Raji (cell line): ENCODE results near the gene GDF2.

Source experiments
- POLR2A ChIP-seq: IDR thresholded peaks from 2 replicates; pipeline ENCODE4 v1.6.1; 2011; ENCODE audit warnings: low read depth, low read length, control low read depth; ENCODE audit not compliant: insufficient read depth

GDF2 gene

DNA sequence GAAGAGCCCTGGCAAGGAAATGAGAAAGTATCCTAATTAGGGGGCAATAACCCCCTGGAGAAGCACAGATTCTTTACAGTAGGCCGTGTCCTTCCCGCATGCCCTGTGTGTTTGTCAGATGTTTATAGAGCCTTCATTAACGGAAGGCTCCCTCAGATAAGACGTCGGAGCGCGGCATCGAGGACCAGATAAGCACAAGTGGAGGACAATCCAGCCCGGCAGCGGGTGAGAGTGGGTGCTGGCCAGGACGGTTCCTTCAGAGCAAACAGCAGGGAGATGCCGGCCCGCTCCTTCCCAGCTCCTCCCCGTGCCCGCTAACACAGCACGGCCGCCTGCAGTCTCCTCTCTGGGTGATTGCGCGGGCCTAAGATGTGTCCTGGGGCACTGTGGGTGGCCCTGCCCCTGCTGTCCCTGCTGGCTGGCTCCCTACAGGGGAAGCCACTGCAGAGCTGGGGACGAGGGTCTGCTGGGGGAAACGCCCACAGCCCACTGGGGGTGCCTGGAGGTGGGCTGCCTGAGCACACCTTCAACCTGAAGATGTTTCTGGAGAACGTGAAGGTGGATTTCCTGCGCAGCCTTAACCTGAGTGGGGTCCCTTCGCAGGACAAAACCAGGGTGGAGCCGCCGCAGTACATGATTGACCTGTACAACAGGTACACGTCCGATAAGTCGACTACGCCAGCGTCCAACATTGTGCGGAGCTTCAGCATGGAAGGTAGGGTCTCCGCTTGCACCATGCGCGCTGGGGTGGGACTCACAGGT is at the start of gene GDF2:
GDF2 (plus strand) TSS at position 155 of the 762 bp plus-strand sequence; CDS start at position 370, 215 bp downstream.
- no peak for TF ChIP-seq POLR2A

DNA sequence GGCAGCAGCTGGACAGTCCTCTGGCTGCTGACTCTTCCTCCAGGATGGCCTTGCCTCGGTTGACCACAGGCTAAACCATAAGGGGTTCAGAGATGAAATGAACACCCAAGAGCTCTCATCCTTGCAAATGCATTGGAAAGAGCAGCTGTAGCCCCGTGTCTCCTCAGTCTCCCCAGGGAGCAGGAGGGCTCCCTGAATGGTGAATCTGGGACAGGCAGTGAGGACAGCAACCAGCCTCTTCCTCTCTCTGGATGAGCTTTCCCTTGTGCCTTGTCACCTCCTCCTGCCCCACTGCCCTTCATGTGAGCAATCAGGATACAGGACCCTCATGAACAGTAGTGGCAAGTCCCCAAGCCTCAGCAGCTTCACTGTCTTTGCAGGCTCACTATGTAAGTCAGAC is 46.2 kb upstream of the GDF2 start:
- no peak for TF ChIP-seq POLR2A

DNA sequence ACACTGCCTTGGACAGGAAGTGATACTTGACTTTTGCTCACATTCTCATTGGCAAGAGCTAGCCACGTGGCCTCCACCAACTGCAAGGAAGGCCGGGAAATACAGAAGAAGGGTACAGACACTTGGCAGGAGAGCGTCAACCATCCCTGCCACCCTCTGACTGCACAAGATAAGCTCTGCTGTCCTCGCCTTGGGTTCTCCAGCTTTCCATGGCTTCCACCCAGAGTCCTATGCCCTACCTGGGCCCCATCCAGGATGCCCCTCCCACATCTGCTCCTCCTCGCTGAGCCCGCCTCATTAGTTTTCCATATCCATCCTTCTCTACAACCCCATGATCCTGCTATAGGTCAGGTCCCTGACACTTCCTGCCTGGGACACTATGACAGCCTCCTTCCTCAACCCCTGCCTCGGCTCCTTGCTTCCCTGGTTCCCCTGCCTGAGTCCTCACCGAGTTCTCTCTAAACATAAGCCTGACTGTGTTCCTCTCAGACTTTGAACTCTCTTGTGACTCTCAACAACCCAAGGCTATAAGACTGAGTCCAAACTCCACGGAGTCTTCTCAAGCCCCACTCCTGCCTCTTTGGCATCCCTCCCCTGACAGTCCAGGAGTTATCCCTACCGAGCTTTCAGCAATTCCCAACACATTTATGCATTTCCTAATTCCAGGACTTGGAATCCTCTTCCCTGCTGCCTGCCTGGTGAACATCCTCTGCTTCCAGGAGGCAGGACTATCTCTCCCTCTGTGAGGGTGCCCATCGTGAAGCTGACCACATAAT is 45.5 kb upstream of the GDF2 start:
- no peak for TF ChIP-seq POLR2A

DNA sequence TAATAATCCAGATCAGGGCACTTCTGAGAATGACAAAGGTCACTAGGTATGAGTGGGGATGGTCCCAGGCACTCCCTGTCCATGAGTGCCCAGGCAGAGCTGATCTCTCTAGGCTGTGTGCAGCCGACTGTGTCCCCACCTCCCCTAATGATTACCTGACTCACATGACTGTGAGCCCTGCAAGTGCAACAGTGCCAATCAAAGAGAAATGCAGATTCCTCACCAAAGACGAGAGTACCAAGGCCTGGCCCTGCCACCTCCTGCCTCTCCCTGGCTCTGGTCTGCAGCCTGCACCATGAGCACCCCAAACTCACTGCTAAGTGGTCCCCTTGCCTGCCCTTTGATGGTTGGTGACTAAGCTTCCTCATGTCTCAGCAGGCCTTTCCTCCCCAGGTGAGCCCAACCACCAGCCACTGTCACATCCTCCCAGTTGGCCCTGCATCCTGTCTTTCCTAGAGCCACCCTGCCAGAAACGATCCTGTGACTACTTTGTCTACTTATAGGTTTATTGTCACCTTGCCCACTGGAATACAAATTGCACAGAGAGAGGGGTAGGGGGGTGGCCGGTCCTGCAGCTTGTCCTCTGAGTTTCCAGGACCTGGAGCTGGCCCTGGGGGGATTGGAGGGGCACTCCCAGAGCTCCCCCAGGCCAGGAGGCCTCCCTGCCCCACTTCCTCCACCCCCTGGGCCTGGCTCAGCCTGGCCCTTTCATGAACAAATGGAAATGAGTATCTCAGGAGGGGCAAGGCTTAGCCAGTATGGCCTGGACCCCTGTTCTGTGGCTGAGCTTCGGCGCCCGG is 44.7 kb upstream of the GDF2 start:
- TF ChIP-seq POLR2A: no peak

DNA sequence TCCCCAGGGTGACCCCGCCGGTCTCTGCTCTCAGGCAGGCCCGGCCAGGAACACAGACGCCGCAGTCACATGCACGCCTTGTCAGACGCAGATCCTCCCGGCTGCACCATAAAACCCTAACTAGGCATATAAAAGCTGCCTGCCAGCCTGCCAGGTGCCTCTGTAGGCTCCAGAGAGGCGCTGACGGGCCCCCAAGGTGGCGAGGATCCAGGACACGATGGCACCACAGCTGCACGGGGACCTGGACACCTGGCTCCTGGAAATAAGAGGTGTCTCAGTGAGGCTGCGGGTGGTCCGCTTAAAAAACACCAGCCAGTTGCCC is 44.1 kb upstream of the GDF2 start:
- no peak for TF ChIP-seq POLR2A

DNA sequence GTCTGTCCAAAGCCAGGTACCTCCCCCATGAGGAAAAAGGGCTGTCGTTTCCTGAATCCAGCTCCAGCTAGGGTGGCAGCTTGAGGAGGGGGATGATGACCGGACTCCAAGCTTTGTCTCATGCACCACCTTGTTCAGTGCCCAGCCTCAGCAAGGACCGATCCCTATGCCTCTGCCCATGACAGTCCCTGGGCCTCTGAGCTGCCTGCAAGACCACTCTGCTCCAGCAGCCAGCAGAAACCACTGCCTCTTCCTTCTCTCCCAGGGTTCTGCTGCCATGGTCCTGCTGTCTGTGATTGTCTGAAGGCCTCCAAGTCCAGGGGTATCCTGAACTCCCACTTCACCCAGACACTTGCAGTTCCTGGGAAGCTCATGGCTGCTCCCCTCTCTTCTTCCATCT is 43.5 kb upstream of the GDF2 start:
- TF ChIP-seq POLR2A: no peak

DNA sequence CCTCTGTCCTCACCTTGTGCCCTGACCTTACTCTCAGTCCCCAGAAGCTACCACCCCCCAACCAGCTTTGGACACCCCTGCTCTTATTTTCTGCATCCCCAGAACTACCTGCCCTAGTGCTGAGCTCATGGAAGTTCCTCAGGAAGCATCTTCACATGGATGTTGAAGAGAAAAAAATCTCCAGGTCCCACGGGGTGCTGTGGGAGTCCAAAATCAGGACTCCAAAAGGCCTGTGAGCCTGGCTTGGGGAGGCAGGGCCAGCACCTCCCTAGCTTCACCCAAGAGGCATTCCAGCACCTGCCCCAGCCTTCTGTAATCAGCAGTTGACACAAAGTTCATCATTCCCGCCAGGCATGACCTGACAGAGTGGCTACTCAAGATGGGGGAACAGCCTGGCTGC is 43.0 kb upstream of the GDF2 start:
- TF ChIP-seq POLR2A: no peak

DNA sequence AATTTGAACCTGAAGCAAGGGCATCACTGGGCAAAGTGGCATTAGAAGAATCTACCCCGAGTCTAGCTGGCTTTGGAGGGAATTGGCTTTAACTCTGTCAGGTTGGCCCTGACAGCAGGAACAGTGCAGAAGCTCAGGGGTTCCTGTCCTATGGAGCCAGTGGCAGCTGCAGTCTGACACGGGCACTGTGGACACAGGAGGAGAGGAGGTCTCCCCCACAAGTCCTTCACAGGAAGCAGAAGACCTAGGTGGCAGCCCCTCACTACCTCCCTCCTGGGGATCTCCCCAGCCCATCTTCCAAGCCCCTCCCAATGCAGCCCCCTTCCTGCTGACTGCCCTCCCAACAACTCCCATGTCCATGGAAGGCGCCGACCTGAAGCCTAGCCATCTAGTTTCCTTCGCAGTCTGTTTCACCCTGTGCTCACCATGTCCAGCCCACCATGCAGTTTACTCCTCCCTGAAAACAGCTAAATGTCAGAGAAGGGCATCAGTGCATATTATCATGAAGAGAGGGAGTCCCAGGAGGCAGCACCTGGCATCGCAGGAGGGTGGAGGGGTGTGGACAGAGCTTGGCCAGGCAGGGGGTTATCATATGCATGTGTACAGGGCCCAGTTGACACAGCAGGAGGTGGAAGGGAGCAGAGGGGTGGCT is 40.1 kb upstream of the GDF2 start:
- no peak for TF ChIP-seq POLR2A

DNA sequence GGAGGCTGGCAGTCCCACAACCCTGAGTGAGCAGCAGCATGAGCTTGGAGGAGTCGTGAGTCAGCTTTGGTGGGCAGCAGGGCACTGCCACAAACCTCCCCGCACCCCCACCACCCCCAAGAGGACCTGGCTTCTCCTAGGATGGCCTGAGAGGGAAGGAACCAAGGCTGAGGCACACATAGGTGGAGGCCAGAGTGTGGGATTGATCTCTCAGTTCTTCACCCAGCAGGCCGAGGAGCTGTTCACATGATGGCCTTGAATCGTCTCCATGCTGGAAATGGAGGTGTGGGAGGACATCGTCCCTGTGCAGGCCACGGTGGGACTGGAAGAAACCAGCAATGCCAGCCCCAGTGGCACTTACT is 39.6 kb upstream of the GDF2 start:
- no peak for TF ChIP-seq POLR2A

DNA sequence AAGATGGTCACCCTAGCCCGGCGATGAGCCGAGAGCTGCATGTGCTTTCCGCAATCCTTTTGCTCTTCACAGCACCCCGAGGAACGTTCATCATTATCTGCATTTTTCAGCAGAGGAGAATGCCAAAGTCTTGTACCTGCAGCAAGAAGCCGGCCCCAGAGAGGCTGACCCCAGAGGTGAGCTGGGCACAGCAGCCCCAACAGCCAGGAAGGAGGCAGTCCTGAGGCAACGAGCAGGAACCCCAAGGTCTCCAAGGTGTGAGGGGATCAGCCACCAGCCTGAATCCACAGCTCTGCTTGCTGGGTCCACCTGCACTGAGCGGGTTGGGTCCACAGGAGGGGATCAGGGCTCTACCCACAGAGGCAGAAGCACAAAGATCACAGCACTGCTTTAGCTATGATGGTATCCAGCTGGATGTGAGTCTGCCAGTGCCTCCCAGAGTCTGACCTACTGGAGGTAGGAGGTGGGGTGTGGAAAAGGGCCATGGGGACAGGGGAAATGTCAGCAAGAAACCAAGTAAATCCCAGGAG is 39.1 kb upstream of the GDF2 start:
- no peak for TF ChIP-seq POLR2A

DNA sequence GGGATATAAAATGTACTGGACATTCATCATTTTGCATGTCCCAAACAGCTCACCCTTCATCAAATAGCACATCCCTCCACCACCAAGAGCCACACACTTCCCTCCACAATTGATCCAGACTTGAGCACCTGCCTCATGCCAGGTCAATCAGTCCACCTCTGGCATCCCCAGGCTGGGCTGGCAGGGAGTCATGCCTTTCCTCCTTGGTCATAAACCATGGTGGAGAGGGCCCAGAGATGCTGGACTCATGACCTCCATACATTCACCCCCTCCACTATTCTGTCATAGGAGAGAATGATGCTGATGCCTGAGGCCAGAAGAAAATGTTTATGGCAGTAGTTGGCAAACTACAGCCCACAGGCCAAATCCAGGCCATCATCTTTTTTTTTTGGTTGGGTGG is 38.4 kb upstream of the GDF2 start:
- no peak for TF ChIP-seq POLR2A

DNA sequence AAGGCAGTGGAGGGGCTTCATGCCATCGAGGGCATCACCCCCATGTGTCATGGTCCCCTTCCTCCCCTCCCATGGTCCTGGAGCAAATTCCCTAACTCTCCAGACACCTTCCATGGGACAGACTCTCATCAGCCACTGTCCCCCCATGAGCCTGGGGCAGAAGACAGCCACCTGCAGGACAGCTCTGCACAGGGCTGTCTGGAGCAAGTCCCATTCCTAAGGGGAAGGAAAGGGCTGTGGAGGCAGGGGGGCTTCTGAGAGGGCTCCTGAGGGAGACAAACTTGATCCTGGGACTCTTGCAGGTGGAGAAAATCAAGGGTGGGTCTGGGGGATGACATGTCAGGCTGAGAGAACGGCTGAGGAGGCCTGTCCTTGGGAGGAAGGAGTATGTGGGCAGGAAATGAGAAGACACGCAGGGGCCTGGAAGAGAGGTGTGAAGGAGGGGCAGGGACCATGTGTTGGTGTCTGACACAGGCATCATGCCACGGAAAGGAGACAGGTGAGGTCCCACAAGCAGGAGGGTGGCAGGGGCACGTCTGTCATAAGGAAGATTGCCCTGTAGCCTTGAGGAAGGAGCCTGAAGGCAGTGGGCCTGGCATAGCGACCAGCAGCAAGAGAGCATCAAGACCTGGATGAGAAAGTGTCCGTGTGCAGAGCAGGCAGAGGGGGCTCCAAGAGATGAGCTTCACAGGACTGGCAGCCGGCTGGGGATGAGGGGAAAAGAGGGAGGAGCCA is 36.7 kb upstream of the GDF2 start:
- TF ChIP-seq POLR2A: no peak

DNA sequence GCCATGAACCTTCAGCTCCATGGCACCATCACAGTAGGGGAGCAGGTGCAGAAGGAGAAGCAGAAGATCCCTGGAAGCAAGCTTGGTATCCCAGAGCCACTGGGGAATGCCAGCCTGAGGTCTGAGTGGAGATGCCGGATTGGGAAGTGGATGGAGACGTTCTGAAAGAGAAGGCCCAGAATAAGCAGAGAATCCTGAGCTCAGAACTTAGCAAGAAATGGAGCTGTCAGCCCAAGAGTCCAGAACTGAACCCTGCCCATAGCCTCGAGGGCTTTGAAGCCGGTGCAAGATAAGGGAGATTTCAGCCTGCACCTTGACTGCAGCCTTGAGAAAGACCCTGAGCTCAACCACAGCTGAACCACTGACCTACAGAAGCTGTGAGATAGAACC is 36.1 kb upstream of the GDF2 start:
- TF ChIP-seq POLR2A: no peak

DNA sequence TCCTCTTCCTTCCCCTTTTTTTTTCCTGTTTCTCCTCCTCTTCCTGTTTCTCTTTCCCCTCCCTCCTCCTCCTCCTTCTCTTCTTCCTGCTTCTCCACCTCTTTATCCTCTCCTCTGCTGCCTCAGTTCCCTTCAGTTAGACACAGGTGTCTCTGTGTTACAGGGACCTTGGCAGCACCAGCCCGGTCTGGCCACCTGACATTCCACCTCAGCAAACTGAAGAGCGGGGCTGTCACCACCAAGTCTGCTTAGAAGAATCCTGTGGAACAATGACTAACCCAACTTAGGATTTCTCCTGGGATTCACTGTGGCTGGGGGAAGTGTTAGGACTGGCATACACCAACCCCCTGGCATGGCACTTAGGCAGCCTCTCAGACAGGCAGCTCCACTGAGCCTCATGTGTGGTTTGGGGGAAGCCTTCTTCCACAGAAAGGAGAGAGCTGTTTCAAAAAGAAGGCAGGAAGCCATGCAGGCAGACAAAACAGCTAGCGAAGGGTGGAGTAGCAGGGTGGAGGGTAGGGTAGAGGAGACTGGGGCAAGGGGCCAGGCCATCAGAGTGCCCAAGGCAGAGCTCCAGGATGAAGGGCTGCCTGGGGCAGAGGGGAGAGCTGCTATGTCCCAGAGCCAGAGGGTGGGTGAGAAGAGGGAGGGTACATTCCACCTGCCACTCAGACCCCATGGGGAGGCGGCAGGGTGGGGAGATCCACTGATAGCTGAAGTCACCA is 35.5 kb upstream of the GDF2 start:
- no peak for TF ChIP-seq POLR2A
